Suprapubic skin (tissue), 4 donors: ENCODE results near the gene CRNN. TPM values are rescaled to one million over a fixed set of nuclear protein-coding genes. Genes with fewer than 3 reads are reported as not detected.
A peak's percentile ranks its signal among the peaks of the same experiment; 100 is the strongest.

Experiments
- DNase-seq, 2 donors: peaks; one replicate each; pipeline ENCODE4 v3.0.0-alpha.2; 2019; ENCODE audit warnings: low spot score in 2 of 2
- H3K27ac ChIP-seq: fragments of 200-600 bp; sonication (generic); one replicate; pipeline ENCODE4 v1.5.1; 2019
- H3K27me3 ChIP-seq: fragments of 200-600 bp; sonication (generic); one replicate; pipeline ENCODE4 v1.5.1; 2019
- H3K36me3 ChIP-seq: fragments of 200-600 bp; sonication (generic); one replicate; pipeline ENCODE4 v1.5.1; 2019
- H3K4me1 ChIP-seq: fragments of 200-600 bp; sonication (generic); one replicate; pipeline ENCODE4 v1.5.1; 2019
- H3K4me3 ChIP-seq: fragments of 200-600 bp; sonication (generic); one replicate; pipeline ENCODE4 v1.5.1; 2019; ENCODE audit warnings: mild to moderate bottlenecking
- H3K9me3 ChIP-seq: fragments of 200-600 bp; sonication (generic); one replicate; pipeline ENCODE4 v1.5.1; 2019
- CTCF ChIP-seq, 2 donors: fragments of 200-600 bp in 1 of 2; fragments of 450-650 bp in 1 of 2; sonication (generic) in 1 of 2; IDR thresholded peaks; one replicate each; pipeline ENCODE4 v1.5.1; 2016 to 2019; ENCODE audit warnings: antibody characterized with exemption in 2 of 2, mild to moderate bottlenecking in 1 of 2, moderate library complexity in 1 of 2
- EP300 ChIP-seq: sonication (generic); formaldehyde crosslinking; IDR thresholded peaks from one replicate; pipeline ENCODE4 v1.6.1; 2017; ENCODE audit warnings: antibody characterized with exemption
- POLR2A ChIP-seq, 2 donors: fragments of 450-650 bp; IDR thresholded peaks; one replicate each; pipeline ENCODE4 v1.6.1; 2017; ENCODE audit warnings: antibody characterized with exemption in 2 of 2, mild to moderate bottlenecking in 2 of 2, moderate library complexity in 2 of 2
- POLR2AphosphoS5 ChIP-seq, 3 donors: sonication (generic); formaldehyde crosslinking; IDR thresholded peaks; one replicate each; pipeline ENCODE4 v1.6.1; 2017; ENCODE audit warnings: antibody characterized with exemption in 3 of 3
- WGBS: methylation state at CpG from one replicate; pipeline ENCODE4 v1.1.5; 2018; 5-methylcytosine and 5-hydroxymethylcytosine counted together
- total RNA-seq, 4 donors: library from RNA; depleted of rRNA; stranded (reverse); fragments of >200 nt; gene quantifications; one replicate each; pipeline ENCODE4 v1.1.0, GENCODE V29; 2016

CRNN gene
- total RNA-seq, 4 donors from 2014 or later: 0.72 to 12.6 (median 5.4) TPM

GRCh38 chr1:152410028-152410427, 4.0 kb downstream of the CRNN start:
- TF ChIP-seq CTCF (IDR thresholded peaks at IDR 0.05): no peak
- no peak for TF ChIP-seq EP300
- no peak for TF ChIP-seq POLR2A (IDR thresholded peaks at IDR 0.05)
- no peak for TF ChIP-seq POLR2AphosphoS5 (IDR thresholded peaks at IDR 0.05)
- 82% methylated on average over 2 of the region's 3 CpGs for WGBS
- Histone ChIP-seq H3K4me3 (no peak overlapping the region), H3K36me3 (no peaks in the 10 kb centered on the region), H3K27me3 (no peaks in the 10 kb centered on the region), H3K27ac (no peak overlapping the region), H3K4me1 (no peaks in the 10 kb centered on the region), H3K9me3 (no peaks in the 10 kb centered on the region)
- no peak for DNase-seq

- TF ChIP-seq CTCF (IDR thresholded peaks at IDR 0.05): no peak
- TF ChIP-seq EP300: no peak
- no peak for TF ChIP-seq POLR2A (IDR thresholded peaks at IDR 0.05)
- no peak for TF ChIP-seq POLR2AphosphoS5 (IDR thresholded peaks at IDR 0.05)
- no peaks in the 10 kb centered on the region for H3K36me3 ChIP-seq
- no peaks in the 10 kb centered on the region for H3K27me3 ChIP-seq
- WGBS: 91% methylated on average over 4 of the region's 4 CpGs
- DNase-seq: no peak
- no peaks in the 10 kb centered on the region for H3K4me1 ChIP-seq
- no peak overlapping the region for H3K4me3 ChIP-seq
- no peak overlapping the region for H3K27ac ChIP-seq
- no peaks in the 10 kb centered on the region for H3K9me3 ChIP-seq
Measured at GRCh38 chr1:152408664-152409063, 5.4 kb downstream of the CRNN start.

GRCh38 chr1:152398812-152399698, 15.0 kb downstream of the CRNN start:
- peaks cover 7% of the 10 kb centered on the region for H3K27me3 ChIP-seq
- H3K36me3 ChIP-seq: no peaks in the 10 kb centered on the region
- TF ChIP-seq CTCF (IDR thresholded peaks at IDR 0.05) (peak in 1 of 2 donors; percentile 24), EP300 (no peak)
- H3K27ac ChIP-seq: no peak overlapping the region
- no peaks in the 10 kb centered on the region for H3K4me1 ChIP-seq
- DNase-seq: no peak
- WGBS: 38% methylated on average over 8 of the region's 8 CpGs
- no peak overlapping the region for H3K4me3 ChIP-seq
- H3K9me3 ChIP-seq: no peaks in the 10 kb centered on the region

- Histone ChIP-seq H3K4me1 (no peaks in the 10 kb centered on the region), H3K4me3 (no peak overlapping the region), H3K27ac (no peak overlapping the region), H3K36me3 (no peaks in the 10 kb centered on the region), H3K9me3 (no peaks in the 10 kb centered on the region), H3K27me3 (peaks cover 7% of the 10 kb centered on the region)
- no peak for DNase-seq
- 96% methylated on average over 5 of the region's 5 CpGs for WGBS
- TF ChIP-seq POLR2AphosphoS5 (IDR thresholded peaks at IDR 0.05) (no peak), EP300 (no peak), POLR2A (IDR thresholded peaks at IDR 0.05) (no peak), CTCF (IDR thresholded peaks at IDR 0.05) (no peak)
Measured at GRCh38 chr1:152397474-152397873, 16.6 kb downstream of the CRNN start.

- no peak overlapping the region for H3K4me3 ChIP-seq
- TF ChIP-seq POLR2A (IDR thresholded peaks at IDR 0.05) (no peak), EP300 (no peak), CTCF (IDR thresholded peaks at IDR 0.05) (no peak), POLR2AphosphoS5 (IDR thresholded peaks at IDR 0.05) (no peak)
- no peaks in the 10 kb centered on the region for H3K4me1 ChIP-seq
- DNase-seq: no peak
- peaks cover 7% of the 10 kb centered on the region for H3K27me3 ChIP-seq
- H3K36me3 ChIP-seq: no peaks in the 10 kb centered on the region
- WGBS: 63% methylated on average over 1 of the region's 1 CpG
- H3K9me3 ChIP-seq: no peaks in the 10 kb centered on the region
- no peak overlapping the region for H3K27ac ChIP-seq
Measured at GRCh38 chr1:152394151-152394550, 19.9 kb downstream of the CRNN start.
